ENCODE results near the gene HPSE2. TPM values are rescaled to one million over a fixed set of nuclear protein-coding genes. Genes with fewer than 3 reads are reported as not detected.

The HPSE2 gene
- total RNA-seq, 1 experiment from 2014 or later = not detected

GRCh38 chr10:98915911-98916310, 319.7 kb downstream of the HPSE2 start:
- intact Hi-C loops (cut with micrococcal nuclease; ENCODE audit: unreplicated experiment) = no loop called here
- Histone ChIP-seq H3K9me3 (ENCODE audit: insufficient read depth, low read depth) (no peaks in the 10 kb centered on the region), H2AFZ (no peak overlapping the region), H3K36me3 (ENCODE audit: low read depth) (no peaks in the 10 kb centered on the region), H3K9me2 (ENCODE audit: insufficient read depth) (no peaks in the 10 kb centered on the region), H3K4me1 (replicated peaks; ENCODE audit: insufficient read depth) (no peaks in the 10 kb centered on the region), H3K4me3 (no peak overlapping the region), H4K20me1 (ENCODE audit: insufficient read depth) (no peaks in the 10 kb centered on the region), H3K4me2 (no peak overlapping the region), H3K27me3 (ENCODE audit: insufficient read depth, low read depth) (no peaks in the 10 kb centered on the region; the same call in 1 of the 2 replicates), H3K27ac (no peak overlapping the region), H3F3A (ENCODE audit: insufficient read depth, low read depth) (no peaks in the 10 kb centered on the region), H3K79me2 (ENCODE audit: low read depth) (no peaks in the 10 kb centered on the region)
- DNase-seq = no peak
- TF ChIP-seq CTCF (conservative IDR thresholded peaks at IDR 0.05) = no peak
- TF ChIP-seq EZH2 (IDR thresholded peaks at IDR 0.05; ENCODE audit: low read depth) = no peak
- CTCF ChIA-PET = no interaction called here
- POLR2A ChIA-PET (ENCODE audit: unreplicated experiment) = no interaction called here
- BruUV-seq (replicated peaks) = no TSS peak

GRCh38 chr10:98910546-98910945, 325.1 kb downstream of the HPSE2 start:
- Histone ChIP-seq H3F3A (ENCODE audit: insufficient read depth, low read depth) (no peaks in the 10 kb centered on the region), H3K36me3 (ENCODE audit: low read depth) (no peaks in the 10 kb centered on the region), H3K4me3 (no peak overlapping the region), H3K9me3 (ENCODE audit: insufficient read depth, low read depth) (no peaks in the 10 kb centered on the region), H3K9me2 (ENCODE audit: insufficient read depth) (no peaks in the 10 kb centered on the region), H3K27ac (no peak overlapping the region), H3K79me2 (ENCODE audit: low read depth) (no peaks in the 10 kb centered on the region), H3K4me2 (no peak overlapping the region), H3K4me1 (replicated peaks; ENCODE audit: insufficient read depth) (no peaks in the 10 kb centered on the region), H3K27me3 (ENCODE audit: insufficient read depth, low read depth) (no peaks in the 10 kb centered on the region; the same call in 1 of the 2 replicates), H4K20me1 (ENCODE audit: insufficient read depth) (no peaks in the 10 kb centered on the region), H2AFZ (no peak overlapping the region)
- no TSS peak for BruUV-seq (replicated peaks)
- intact Hi-C loops (cut with micrococcal nuclease; ENCODE audit: unreplicated experiment) = no loop called here
- ChIA-PET CTCF (no interaction called here), POLR2A (ENCODE audit: unreplicated experiment) (no interaction called here)
- TF ChIP-seq CTCF (conservative IDR thresholded peaks at IDR 0.05) = no peak
- no peak for TF ChIP-seq EZH2 (IDR thresholded peaks at IDR 0.05; ENCODE audit: low read depth)
- DNase-seq = no peak

DNA sequence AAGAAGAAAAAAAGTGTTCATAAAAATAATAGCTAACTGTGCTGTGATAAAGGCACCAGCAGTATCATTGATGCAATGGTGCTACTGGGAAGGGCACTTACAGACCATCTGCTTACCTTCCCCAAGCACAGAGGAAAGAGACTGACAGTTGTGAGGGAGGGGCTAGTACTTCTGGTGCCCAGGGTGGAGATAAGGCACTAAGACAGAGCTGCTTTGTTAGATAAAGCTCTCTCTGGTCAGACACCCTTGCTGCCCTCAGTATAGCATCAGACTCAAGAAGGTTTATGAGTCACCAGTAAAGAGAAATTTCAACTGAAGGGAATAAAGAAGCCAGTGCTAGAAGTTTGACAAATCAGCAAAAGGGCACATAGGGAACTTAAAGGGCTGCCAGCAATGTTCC, 325.6 kb downstream of the HPSE2 start:
- H3K36me3 ChIP-seq (ENCODE audit: low read depth) = no peaks in the 10 kb centered on the region
- no peaks in the 10 kb centered on the region for H3K9me3 ChIP-seq (ENCODE audit: insufficient read depth, low read depth)
- no peaks in the 10 kb centered on the region; the same call in 1 of the 2 replicates for H3K27me3 ChIP-seq (ENCODE audit: insufficient read depth, low read depth)
- no peak overlapping the region for H3K27ac ChIP-seq
- H3K9me2 ChIP-seq (ENCODE audit: insufficient read depth) = no peaks in the 10 kb centered on the region
- no peak for DNase-seq
- H3K4me3 ChIP-seq = no peak overlapping the region
- ChIA-PET POLR2A (ENCODE audit: unreplicated experiment) (no interaction called here), CTCF (no interaction called here)
- TF ChIP-seq EZH2 (IDR thresholded peaks at IDR 0.05; ENCODE audit: low read depth) (no peak), CTCF (conservative IDR thresholded peaks at IDR 0.05) (no peak)
- intact Hi-C loops (cut with micrococcal nuclease; ENCODE audit: unreplicated experiment) = no loop called here
- no peaks in the 10 kb centered on the region for H4K20me1 ChIP-seq (ENCODE audit: insufficient read depth)
- no peak overlapping the region for H2AFZ ChIP-seq
- no peaks in the 10 kb centered on the region for H3K79me2 ChIP-seq (ENCODE audit: low read depth)
- no TSS peak for BruUV-seq (replicated peaks)
- no peaks in the 10 kb centered on the region for H3K4me1 ChIP-seq (replicated peaks; ENCODE audit: insufficient read depth)
- no peaks in the 10 kb centered on the region for H3F3A ChIP-seq (ENCODE audit: insufficient read depth, low read depth)
- H3K4me2 ChIP-seq = no peak overlapping the region

All from PC-9 (cell line).